Neural progenitor cell (in vitro differentiated cells): ENCODE measurements around the gene CALHM5. TPM values are rescaled to one million over a fixed set of nuclear protein-coding genes. Genes with fewer than 3 reads are reported as not detected.

Source experiments
- DNase-seq: peaks from one replicate; pipeline ENCODE4 v3.0.0-alpha.2; 2016; ENCODE audit warnings: low spot score
- H2AFZ ChIP-seq: fragments of 200-600 bp; sonication (generic); replicated peaks from 2 replicates; pipeline ENCODE4 v1.6.1; 2016; ENCODE audit warnings: antibody characterized with exemption
- H3F3A ChIP-seq: fragments of 200-600 bp; sonication (generic); 2 replicates; pipeline ENCODE4 v1.6.1; 2016; ENCODE audit warnings: antibody characterized with exemption, low read depth
- H3K27ac ChIP-seq: fragments of 200-600 bp; sonication (generic); 2 replicates; pipeline ENCODE4 v1.5.1; 2016; ENCODE audit warnings: mild to moderate bottlenecking
- H3K27me3 ChIP-seq: fragments of 200-600 bp; sonication (generic); 2 replicates; pipeline ENCODE4 v1.6.1; 2016; ENCODE audit warnings: mild to moderate bottlenecking, moderate library complexity
- H3K36me3 ChIP-seq: fragments of 200-600 bp; sonication (generic); 2 replicates; pipeline ENCODE4 v1.5.1; 2016
- H3K4me1 ChIP-seq: fragments of 200-600 bp; sonication (generic); 2 replicates; pipeline ENCODE4 v1.6.1; 2016; ENCODE audit warnings: mixed run types
- H3K4me2 ChIP-seq: fragments of 200-600 bp; sonication (generic); 2 replicates; pipeline ENCODE4 v1.6.1; 2016
- H3K4me3 ChIP-seq: fragments of 200-600 bp; sonication (generic); 2 replicates; pipeline ENCODE4 v1.5.1; 2016
- H3K79me2 ChIP-seq: fragments of 200-600 bp; sonication (generic); 2 replicates; pipeline ENCODE4 v1.6.1; 2016; ENCODE audit warnings: low read depth
- H3K9ac ChIP-seq: fragments of 200-600 bp; sonication (generic); 2 replicates; pipeline ENCODE4 v1.6.1; 2016
- H3K9me3 ChIP-seq: fragments of 200-600 bp; sonication (generic); 2 replicates; pipeline ENCODE4 v1.5.1; 2016; ENCODE audit warnings: low read depth
- H4K20me1 ChIP-seq: fragments of 200-600 bp; sonication (generic); 2 replicates; pipeline ENCODE4 v1.6.1; 2016; ENCODE audit warnings: low read depth
- H3K27ac Mint-ChIP-seq: 3 replicates; pipeline ENCODE4 v1.8.0; 2021; ENCODE audit warnings: mixed read lengths
- H3K27me3 Mint-ChIP-seq: 2 replicates; pipeline ENCODE4 v1.8.0; 2022; ENCODE audit warnings: low read depth, mild to moderate bottlenecking, inconsistent platforms, moderate library complexity, mixed read lengths; ENCODE audit not compliant: insufficient read depth
- H3K36me3 Mint-ChIP-seq: 3 replicates; pipeline ENCODE4 v1.8.0; 2021; ENCODE audit warnings: mixed read lengths
- H3K4me1 Mint-ChIP-seq: 3 replicates; pipeline ENCODE4 v1.8.0; 2021; ENCODE audit warnings: mixed read lengths
- H3K4me3 Mint-ChIP-seq: 3 replicates; pipeline ENCODE4 v1.8.0; 2021; ENCODE audit warnings: mild to moderate bottlenecking, moderate library complexity, mixed read lengths
- H3K9me3 Mint-ChIP-seq: 3 replicates; pipeline ENCODE4 v1.8.0; 2020; ENCODE audit warnings: mixed read lengths
- CTCF ChIP-seq: fragments of 200-600 bp; sonication (generic); IDR thresholded peaks from 2 replicates; pipeline ENCODE4 v1.5.1; 2017; ENCODE audit warnings: antibody characterized with exemption, mild to moderate bottlenecking
- EZH2 ChIP-seq: fragments of 200-600 bp; sonication (generic); IDR thresholded peaks from 2 replicates; pipeline ENCODE4 v1.6.1; 2017; ENCODE audit warnings: antibody characterized with exemption, mild to moderate bottlenecking, moderate library complexity
- EZH2phosphoT487 ChIP-seq: fragments of 200-600 bp; sonication (generic); IDR thresholded peaks from 2 replicates; pipeline ENCODE4 v1.6.1; 2017; ENCODE audit warnings: antibody characterized with exemption
- total RNA-seq: library from RNA; depleted of rRNA; stranded (reverse); fragments of >200 nt; gene quantifications from 2 replicates; pipeline ENCODE4 v1.2.3, GENCODE V29; 2015; ENCODE audit warnings: low replicate concordance

CALHM5 gene
- total RNA-seq, 1 donor from 2014 or later, result 0.07 TPM

GRCh38 chr6:116571683-116572000 is 60.2 kb downstream of the CALHM5 start:
- Mint-ChIP-seq H3K4me3 (peak overlapping the region; percentile 100), H3K4me1 (peaks cover 27% of the 10 kb centered on the region), H3K9me3 (no peaks in the 10 kb centered on the region), H3K36me3 (peaks cover 5% of the 10 kb centered on the region), H3K27me3 (peaks cover 2% of the 10 kb centered on the region), H3K27ac (peak overlapping the region; percentile 89)
- TF ChIP-seq EZH2 (no peak), CTCF (no peak), EZH2phosphoT487 (no peak)
- peak overlapping the region; percentile 69 for H2AFZ ChIP-seq
- H3F3A ChIP-seq, result peaks cover 16% of the 10 kb centered on the region
- no peaks in the 10 kb centered on the region for H3K36me3 ChIP-seq
- DNase-seq, result no peak
- peak overlapping the region; percentile 82 for H3K4me2 ChIP-seq
- peaks cover 58% of the 10 kb centered on the region for H3K79me2 ChIP-seq
- H3K4me1 ChIP-seq, result peaks cover 15% of the 10 kb centered on the region
- peak overlapping the region; percentile 95 for H3K9ac ChIP-seq
- peak overlapping the region; percentile 91 for H3K27ac ChIP-seq
- peak overlapping the region; percentile 94 for H3K4me3 ChIP-seq
- H3K9me3 ChIP-seq, result no peaks in the 10 kb centered on the region
- peaks cover 5% of the 10 kb centered on the region for H3K27me3 ChIP-seq
- peaks cover 2% of the 10 kb centered on the region for H4K20me1 ChIP-seq

- Histone ChIP-seq H3K4me3 (peak overlapping the region; percentile 94), H3K4me1 (peaks cover 15% of the 10 kb centered on the region), H3K36me3 (no peaks in the 10 kb centered on the region), H3K9ac (peak overlapping the region; percentile 95), H3K79me2 (peaks cover 62% of the 10 kb centered on the region), H3K9me3 (no peaks in the 10 kb centered on the region), H2AFZ (no peak overlapping the region), H3K27me3 (no peaks in the 10 kb centered on the region), H3K4me2 (peak overlapping the region; percentile 82), H3F3A (peaks cover 16% of the 10 kb centered on the region), H3K27ac (no peak overlapping the region), H4K20me1 (peaks cover 2% of the 10 kb centered on the region)
- peak overlapping the region; percentile 89 for H3K27ac Mint-ChIP-seq
- TF ChIP-seq EZH2 (no peak), EZH2phosphoT487 (no peak), CTCF (no peak)
- peaks cover 27% of the 10 kb centered on the region for H3K4me1 Mint-ChIP-seq
- H3K4me3 Mint-ChIP-seq, result peak overlapping the region; percentile 100
- DNase-seq, result peak; percentile 30
- H3K36me3 Mint-ChIP-seq, result peaks cover 5% of the 10 kb centered on the region
- H3K27me3 Mint-ChIP-seq, result peaks cover 2% of the 10 kb centered on the region
- no peaks in the 10 kb centered on the region for H3K9me3 Mint-ChIP-seq
Measured at GRCh38 chr6:116572162-116572561, 60.7 kb downstream of the CALHM5 start.

Other genes starting within 250 kb of the CALHM5 start
- gene TSPYL1, start 231.7 kb upstream of the CALHM5 start, total RNA-seq, result 63.0 and 64.9 TPM in 2 replicates
- gene DSE, start 140.7 kb upstream of the CALHM5 start, total RNA-seq, result 30.0 and 43.7 TPM in 2 replicates
- gene CALHM6, start 50.3 kb upstream of the CALHM5 start, total RNA-seq, result 1.3 TPM in 1 of 2 replicates, not detected in the other
- not detected in 2 replicates for gene TRAPPC3L, start 34.0 kb downstream of the CALHM5 start, total RNA-seq
- gene CALHM4, start 42.1 kb downstream of the CALHM5 start, total RNA-seq, result not detected in 2 replicates
- gene RWDD1, start 59.9 kb downstream of the CALHM5 start, total RNA-seq, result 28.0 and 43.2 TPM in 2 replicates
- gene RSPH4A, start 104.8 kb downstream of the CALHM5 start, total RNA-seq, result 0.59 and 0.69 TPM in 2 replicates
- 25.3 and 42.1 TPM in 2 replicates for gene ZUP1, start 157.1 kb downstream of the CALHM5 start, total RNA-seq
- 26.0 and 39.9 TPM in 2 replicates for gene KPNA5, start 169.6 kb downstream of the CALHM5 start, total RNA-seq